ENCODE data around the gene TNFSF13.

Gene TNFSF13

DNA sequence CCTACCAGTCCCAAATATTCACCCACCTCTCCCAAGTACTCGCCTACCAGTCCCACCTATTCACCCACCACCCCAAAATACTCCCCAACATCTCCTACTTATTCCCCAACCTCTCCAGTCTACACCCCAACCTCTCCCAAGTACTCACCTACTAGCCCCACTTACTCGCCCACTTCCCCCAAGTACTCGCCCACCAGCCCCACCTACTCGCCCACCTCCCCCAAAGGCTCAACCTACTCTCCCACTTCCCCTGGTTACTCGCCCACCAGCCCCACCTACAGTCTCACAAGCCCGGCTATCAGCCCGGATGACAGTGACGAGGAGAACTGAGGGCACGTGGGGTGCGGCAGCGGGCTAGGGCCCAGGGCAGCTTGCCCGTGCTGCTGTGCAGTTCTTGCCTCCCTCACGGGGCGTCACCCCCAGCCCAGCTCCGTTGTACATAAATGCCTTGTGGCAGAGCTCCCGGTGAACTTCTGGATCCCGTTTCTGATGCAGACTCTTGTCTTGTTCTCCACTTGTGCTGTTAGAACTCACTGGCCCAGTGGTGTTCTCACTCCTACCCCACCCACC, 44.6 kb upstream of the TNFSF13 start:
- no peak overlapping the region for H3K4me3 ChIP-seq (ENCODE audit: low read depth, low read length)
- DNase-seq (ENCODE audit: low read depth): no peak
- TF ChIP-seq, protein P1, sequence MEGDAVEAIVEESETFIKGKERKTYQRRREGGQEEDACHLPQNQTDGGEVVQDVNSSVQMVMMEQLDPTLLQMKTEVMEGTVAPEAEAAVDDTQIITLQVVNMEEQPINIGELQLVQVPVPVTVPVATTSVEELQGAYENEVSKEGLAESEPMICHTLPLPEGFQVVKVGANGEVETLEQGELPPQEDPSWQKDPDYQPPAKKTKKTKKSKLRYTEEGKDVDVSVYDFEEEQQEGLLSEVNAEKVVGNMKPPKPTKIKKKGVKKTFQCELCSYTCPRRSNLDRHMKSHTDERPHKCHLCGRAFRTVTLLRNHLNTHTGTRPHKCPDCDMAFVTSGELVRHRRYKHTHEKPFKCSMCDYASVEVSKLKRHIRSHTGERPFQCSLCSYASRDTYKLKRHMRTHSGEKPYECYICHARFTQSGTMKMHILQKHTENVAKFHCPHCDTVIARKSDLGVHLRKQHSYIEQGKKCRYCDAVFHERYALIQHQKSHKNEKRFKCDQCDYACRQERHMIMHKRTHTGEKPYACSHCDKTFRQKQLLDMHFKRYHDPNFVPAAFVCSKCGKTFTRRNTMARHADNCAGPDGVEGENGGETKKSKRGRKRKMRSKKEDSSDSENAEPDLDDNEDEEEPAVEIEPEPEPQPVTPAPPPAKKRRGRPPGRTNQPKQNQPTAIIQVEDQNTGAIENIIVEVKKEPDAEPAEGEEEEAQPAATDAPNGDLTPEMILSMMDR (IDR thresholded peaks at IDR 0.05; ENCODE audit: low read depth, low read length, missing control alignments): no peak

DNA sequence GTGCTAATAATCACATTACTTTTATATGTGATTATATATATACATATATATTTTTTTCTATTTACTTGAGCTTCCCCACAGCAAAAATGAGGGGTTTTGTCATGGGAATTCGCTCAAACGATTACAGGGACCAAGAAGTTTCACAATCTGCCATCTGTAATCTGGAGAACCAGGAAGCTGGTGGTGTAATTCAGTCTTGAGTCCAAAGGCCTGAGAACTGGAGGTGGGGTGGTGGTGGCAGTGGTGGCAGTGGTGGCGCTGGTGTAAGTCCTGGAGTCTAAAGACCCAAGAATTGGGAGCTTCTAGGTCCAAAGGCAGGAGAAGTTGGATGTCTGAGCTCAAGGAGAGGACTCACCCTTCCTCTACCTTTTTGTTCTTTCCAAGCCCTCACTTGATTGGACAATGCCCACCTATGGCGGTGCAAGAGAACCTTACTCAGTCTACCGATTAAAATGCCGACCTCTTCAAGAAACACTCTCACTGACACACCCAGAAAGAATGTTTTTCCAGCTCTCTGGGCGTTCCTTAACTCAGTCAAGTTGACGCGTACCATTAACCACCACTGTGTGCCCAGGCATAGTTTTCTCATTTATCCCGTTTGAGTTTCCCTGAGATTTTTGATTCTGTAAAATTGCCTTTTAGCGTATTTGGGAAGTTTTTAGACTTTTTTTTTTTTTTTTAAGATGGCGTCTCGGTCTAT, 42.5 kb upstream of the TNFSF13 start:
- DNase-seq (ENCODE audit: low read depth): no peak
- TF ChIP-seq, protein P1 (IDR thresholded peaks at IDR 0.05; ENCODE audit: low read depth, low read length, missing control alignments): no peak
- H3K4me3 ChIP-seq (ENCODE audit: low read depth, low read length): no peak overlapping the region

DNA sequence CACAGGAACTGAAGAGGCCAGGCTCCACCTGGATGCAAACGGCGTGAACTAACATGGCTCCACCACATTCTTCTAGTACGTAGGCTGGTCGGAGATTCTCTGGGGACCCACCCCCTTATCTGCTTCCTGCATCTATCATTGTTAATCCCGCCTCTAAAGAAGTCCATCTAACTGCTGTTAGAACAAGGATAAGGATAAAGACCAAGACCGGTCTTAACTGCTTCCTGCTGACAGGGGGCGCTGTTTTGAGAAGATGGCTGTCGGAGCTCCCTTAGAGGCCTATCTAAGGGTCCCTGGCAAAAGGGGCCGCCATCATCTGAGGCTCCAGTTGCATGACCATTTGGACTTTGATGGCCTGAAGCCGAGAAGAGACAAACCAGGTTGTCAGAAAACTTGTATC, 35.5 kb upstream of the TNFSF13 start:
- no peak for DNase-seq (ENCODE audit: low read depth)
- TF ChIP-seq, protein P1 (IDR thresholded peaks at IDR 0.05; ENCODE audit: low read depth, low read length, missing control alignments): peak; percentile 53
- H3K4me3 ChIP-seq (ENCODE audit: low read depth, low read length): no peak overlapping the region

DNA sequence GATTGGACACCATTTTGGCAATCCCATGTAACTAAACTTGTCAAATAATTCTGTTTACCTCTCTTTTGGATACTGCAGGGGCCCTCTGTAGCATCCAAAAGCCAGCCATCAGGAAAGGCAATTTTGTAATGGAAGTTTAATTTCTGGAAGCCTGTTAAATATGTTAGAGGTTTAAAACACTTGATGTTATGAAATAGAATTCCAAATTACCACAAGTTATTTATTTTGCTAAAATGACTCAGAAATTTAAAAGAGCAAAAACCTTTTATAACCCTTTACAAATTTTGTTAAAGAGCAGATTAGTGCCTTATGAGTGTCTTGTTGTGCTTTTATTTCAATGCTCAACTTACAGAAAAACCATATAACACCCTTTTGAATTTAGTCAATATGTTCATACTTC, 29.7 kb upstream of the TNFSF13 start:
- H3K4me3 ChIP-seq (ENCODE audit: low read depth, low read length): no peak overlapping the region
- DNase-seq (ENCODE audit: low read depth): no peak
- TF ChIP-seq, protein P1 (IDR thresholded peaks at IDR 0.05; ENCODE audit: low read depth, low read length, missing control alignments): no peak

DNA sequence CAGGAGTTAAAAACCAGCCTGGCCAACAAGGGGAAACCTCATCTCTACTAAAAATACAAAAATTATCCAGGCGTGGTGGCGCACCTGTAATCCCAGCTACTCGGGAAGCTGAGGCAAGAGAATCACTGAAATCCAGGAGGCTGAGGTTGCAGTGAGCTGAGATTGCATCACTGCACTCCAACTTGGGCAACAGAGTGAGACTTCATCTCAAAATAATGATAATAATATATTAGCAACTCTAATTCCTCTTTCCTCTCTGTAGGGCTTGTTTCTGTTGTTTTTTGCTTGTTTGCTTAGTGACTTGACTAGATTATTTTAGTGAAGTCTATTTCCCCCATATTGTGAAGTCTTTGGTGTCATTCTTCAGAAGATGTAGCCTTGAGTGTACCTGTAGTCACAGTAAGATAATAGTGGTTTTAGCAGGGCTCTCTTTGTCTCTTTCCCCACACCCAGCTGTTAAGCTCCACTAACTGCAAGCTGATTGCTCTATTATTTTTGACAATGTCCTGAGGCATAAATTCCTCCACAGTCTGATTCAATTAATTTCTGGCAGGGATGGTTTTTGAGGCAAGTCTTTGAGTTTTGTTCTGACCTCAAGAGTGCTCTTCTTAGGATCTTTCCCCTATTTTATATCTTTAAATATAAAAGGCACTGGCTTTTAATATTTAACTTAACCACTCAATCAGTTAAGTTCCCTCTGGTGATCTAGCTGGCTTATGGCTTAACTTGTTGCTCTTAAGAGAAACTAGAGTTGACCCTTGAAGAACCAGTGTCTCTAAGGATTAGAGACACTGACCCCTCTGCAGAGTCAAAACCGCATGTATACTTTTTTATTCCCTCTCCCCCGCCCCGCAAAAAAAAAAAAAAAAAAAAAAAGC, 28.3 kb upstream of the TNFSF13 start:
- DNase-seq (ENCODE audit: low read depth): no peak
- no peak overlapping the region for H3K4me3 ChIP-seq (ENCODE audit: low read depth, low read length)
- TF ChIP-seq, protein P1 (IDR thresholded peaks at IDR 0.05; ENCODE audit: low read depth, low read length, missing control alignments): no peak

DNA sequence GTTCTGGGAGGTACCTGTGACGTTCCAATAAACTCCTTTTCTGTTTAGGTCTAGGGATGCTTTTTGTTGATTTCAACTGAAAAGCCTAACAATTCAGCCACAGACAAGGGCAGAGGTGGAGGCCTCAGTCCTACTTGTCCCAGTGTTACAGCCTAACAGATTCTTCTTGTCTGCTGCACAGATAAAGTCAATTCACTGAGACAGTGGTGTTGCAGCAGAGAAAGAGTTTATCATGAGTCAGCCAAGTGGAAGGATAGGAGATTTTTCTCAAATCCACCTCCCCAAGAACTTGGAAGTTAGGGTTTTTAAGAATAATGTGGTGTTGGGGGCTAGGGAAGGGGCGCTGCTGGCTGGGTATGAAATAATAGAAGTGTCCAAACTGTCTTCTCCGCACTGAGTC, 20.5 kb upstream of the TNFSF13 start:
- no peak overlapping the region for H3K4me3 ChIP-seq (ENCODE audit: low read depth, low read length)
- TF ChIP-seq, protein P1 (IDR thresholded peaks at IDR 0.05; ENCODE audit: low read depth, low read length, missing control alignments): no peak
- DNase-seq (ENCODE audit: low read depth): no peak
